C4-2B (cell line): ENCODE data around the gene SETBP1.

Experiments
- H3K27ac ChIP-seq: fragments of 450-650 bp; 2 replicates; pipeline ENCODE4 v1.5.1; 2017
- CTCF ChIP-seq: fragments of 450-650 bp; conservative IDR thresholded peaks from 2 replicates; pipeline ENCODE4 v1.5.1; 2017; ENCODE audit warnings: mild to moderate bottlenecking
- ZFX ChIP-seq: fragments of 450-650 bp; IDR thresholded peaks from 2 replicates; pipeline ENCODE4 v1.6.1; 2017

SETBP1 gene

GRCh38 chr18:44878335-44878734 lies 197.6 kb downstream of the SETBP1 start:
- TF ChIP-seq ZFX (no peak), CTCF (no peak)
- no peak overlapping the region for H3K27ac ChIP-seq

DNA sequence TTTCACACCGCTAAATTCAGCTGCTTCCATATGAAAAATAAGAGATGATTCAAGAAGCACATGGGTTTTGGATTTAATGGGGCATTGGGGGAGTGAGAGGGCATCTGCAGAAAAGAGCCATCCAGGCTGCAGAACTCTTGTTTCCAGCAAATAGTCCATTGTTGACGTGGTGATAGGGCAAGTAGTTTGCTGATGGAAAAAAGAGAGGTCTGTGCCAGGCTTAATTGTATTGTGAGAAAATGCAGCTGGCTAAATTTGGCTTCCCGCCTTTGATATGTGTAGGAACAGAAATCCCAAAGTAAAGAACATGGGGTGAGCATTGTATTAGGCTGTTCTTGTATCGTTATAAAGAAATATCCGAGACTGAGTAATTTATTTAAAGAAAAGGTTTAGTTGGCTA lies 199.5 kb downstream of the SETBP1 start:
- TF ChIP-seq ZFX (no peak), CTCF (no peak)

DNA sequence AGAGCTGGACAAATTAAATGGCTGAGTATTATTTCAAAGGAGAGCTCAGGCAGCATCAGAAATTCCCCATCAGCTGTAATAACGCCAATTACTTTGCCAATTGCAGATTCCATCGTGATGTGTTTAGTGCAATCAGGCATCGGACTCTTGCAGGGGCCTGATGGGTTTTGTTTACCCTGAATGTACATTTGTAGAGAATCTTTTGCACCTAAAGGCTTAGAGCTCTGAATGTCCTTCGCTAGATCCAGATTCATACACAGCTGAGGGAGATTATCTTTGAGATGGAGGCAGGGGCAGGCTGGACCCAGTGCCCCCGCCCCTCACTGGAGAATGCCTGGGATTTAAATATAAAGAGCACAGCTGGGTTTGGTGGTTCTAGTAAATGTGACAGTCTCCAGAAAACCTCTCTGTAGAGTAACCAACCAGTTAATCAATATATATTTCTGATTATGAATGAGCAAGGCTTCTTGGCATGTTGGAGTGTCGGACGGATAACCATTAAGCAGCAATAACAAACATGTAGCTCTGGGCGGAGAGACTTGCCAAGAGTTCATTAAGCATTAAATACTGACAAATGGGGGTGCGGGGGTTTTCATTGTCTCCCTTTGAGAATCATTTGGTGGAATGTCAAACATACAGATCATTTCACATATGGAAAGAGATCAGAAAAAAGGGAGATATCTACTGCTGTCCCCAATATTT lies 200.9 kb downstream of the SETBP1 start:
- H3K27ac ChIP-seq = no peak overlapping the region
- no peak for TF ChIP-seq ZFX

More for the DNA sequence above, 199.5 kb downstream of the SETBP1 start:
- H3K27ac ChIP-seq = no peak overlapping the region

GRCh38 chr18:44882163-44882868 lies 201.6 kb downstream of the SETBP1 start:
- no peak overlapping the region for H3K27ac ChIP-seq
- TF ChIP-seq CTCF = no peak
- TF ChIP-seq ZFX = no peak

DNA sequence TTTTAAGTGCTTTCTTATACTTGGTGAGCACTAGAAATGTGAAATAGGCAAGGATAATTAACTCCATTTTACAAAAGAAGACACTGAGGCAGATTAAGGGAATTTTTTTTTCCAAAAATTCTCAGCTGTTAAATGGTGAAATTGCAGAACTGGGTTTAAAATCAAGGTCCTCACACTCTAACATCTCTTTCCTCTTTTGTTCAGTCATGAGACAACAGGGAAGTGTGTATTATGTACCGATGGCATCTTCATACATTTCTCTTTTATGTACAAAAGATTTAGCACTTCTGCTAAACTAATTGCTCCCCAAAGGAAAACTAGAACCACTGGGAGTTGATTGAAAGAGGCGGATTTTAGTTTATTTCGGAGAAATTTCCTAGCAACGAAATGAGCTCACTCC lies 203.0 kb downstream of the SETBP1 start:
- no peak overlapping the region for H3K27ac ChIP-seq
- no peak for TF ChIP-seq CTCF

DNA sequence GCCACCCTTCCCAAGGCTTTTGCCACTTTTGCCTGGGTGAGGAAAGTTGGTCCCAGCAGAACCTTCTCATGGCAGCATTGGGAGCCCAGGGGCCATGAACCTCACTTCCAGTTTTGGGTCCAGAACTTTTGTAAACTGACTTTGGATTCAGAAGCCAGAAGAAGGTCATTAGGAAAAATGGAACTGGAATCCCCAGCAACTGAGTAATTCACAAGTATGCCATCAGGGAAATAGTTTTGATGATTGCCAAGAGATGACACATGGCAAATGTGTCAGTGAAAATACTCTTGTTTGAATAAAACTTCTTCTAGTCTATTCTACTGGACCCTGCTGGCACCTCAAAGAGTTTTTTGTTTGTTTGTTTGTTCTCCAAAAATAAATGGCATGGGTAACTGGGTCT lies 203.7 kb downstream of the SETBP1 start:
- TF ChIP-seq CTCF = no peak
- TF ChIP-seq ZFX = no peak
- H3K27ac ChIP-seq = no peak overlapping the region

DNA sequence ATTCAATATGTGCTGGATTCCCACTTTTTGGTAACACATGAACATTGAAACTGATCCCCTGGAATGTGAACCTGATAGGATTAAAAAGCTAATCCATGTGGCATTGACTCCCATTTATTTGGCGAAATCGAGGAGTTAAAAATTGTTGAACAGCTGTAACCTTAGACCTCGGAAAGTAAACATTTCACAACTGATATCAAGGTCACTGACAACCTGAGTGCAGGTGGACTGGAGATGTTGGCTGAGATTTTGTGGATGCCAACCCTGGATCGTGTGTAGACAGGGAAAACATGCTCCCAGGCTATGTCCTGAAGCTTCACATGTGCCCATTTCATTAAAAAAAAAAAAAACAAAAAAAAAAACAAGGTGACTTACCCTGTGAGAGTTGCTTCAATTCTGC lies 204.8 kb downstream of the SETBP1 start:
- H3K27ac ChIP-seq = no peak overlapping the region

More for the DNA sequence above, 204.8 kb downstream of the SETBP1 start:
- no peak for TF ChIP-seq CTCF
- TF ChIP-seq ZFX = no peak
